Hepatocyte (in vitro differentiated cells): Measurements from ENCODE around the gene ATP2B1.

ENCODE experiments used
- EZH2 ChIP-seq: fragments of 200-600 bp; sonication (generic); IDR thresholded peaks from 2 replicates; pipeline ENCODE4 v1.6.1; 2016; ENCODE audit warnings: antibody characterized with exemption, mild to moderate bottlenecking, borderline replicate concordance
- TF ChIP-seq, protein P1 (sequence below): fragments of 200-600 bp; sonication (generic); IDR thresholded peaks from 2 replicates; pipeline ENCODE4 v1.5.1; 2016; ENCODE audit warnings: antibody characterized with exemption, mild to moderate bottlenecking; ENCODE audit not compliant: poor library complexity

GRCh38 chr12:89650239-89650638 is 58.4 kb downstream of the ATP2B1 start:
- TF ChIP-seq, protein P1, sequence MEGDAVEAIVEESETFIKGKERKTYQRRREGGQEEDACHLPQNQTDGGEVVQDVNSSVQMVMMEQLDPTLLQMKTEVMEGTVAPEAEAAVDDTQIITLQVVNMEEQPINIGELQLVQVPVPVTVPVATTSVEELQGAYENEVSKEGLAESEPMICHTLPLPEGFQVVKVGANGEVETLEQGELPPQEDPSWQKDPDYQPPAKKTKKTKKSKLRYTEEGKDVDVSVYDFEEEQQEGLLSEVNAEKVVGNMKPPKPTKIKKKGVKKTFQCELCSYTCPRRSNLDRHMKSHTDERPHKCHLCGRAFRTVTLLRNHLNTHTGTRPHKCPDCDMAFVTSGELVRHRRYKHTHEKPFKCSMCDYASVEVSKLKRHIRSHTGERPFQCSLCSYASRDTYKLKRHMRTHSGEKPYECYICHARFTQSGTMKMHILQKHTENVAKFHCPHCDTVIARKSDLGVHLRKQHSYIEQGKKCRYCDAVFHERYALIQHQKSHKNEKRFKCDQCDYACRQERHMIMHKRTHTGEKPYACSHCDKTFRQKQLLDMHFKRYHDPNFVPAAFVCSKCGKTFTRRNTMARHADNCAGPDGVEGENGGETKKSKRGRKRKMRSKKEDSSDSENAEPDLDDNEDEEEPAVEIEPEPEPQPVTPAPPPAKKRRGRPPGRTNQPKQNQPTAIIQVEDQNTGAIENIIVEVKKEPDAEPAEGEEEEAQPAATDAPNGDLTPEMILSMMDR: no peak
- TF ChIP-seq EZH2: no peak
